Mammary epithelial cell (primary cell): ENCODE measurements around the gene NLGN1.

Source experiments
- EZH2 ChIP-seq: IDR thresholded peaks from 2 replicates; pipeline ENCODE4 v1.6.1; 2012; ENCODE audit warnings: low read length, inconsistent platforms, borderline replicate concordance
- TF ChIP-seq, protein P1 (sequence below), 2 donors: IDR thresholded peaks in 1 of 2; conservative IDR thresholded peaks in 1 of 2; 2 replicates each; pipeline ENCODE4 v1.5.1; 2011 to 2012; ENCODE audit warnings: inconsistent platforms in 2 of 2, low read length in 2 of 2, mild to moderate bottlenecking in 2 of 2, control low read depth in 1 of 2, low read depth in 1 of 2; ENCODE audit not compliant: insufficient read depth in 1 of 2; ENCODE audit errors: extremely low read depth in 1 of 2

DNA sequence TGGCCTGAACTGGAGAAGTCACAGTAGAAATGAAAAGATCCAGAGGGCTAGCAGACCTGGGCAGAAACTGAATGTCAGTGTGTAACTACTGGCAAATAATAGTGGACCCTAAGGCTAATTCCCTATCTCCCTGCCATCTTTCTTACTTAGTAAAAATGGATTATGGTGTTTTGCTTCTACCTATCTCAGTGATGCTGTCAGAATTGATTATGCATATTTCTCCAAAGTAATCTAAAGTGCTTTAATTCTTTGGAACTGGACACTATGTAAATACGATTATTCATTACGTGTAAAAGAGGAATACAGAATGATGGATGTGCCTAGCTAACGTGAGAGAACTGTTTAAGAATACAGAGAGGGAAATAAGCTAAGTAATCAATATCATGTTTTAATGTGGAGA, 651.9 kb downstream of the NLGN1 start:
- TF ChIP-seq, protein P1, sequence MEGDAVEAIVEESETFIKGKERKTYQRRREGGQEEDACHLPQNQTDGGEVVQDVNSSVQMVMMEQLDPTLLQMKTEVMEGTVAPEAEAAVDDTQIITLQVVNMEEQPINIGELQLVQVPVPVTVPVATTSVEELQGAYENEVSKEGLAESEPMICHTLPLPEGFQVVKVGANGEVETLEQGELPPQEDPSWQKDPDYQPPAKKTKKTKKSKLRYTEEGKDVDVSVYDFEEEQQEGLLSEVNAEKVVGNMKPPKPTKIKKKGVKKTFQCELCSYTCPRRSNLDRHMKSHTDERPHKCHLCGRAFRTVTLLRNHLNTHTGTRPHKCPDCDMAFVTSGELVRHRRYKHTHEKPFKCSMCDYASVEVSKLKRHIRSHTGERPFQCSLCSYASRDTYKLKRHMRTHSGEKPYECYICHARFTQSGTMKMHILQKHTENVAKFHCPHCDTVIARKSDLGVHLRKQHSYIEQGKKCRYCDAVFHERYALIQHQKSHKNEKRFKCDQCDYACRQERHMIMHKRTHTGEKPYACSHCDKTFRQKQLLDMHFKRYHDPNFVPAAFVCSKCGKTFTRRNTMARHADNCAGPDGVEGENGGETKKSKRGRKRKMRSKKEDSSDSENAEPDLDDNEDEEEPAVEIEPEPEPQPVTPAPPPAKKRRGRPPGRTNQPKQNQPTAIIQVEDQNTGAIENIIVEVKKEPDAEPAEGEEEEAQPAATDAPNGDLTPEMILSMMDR (conservative IDR thresholded peaks at IDR 0.05 in 1 of 2, IDR thresholded peaks at IDR 0.05 in 1 of 2; ENCODE audit: extremely low read depth in 1 of 2, insufficient read depth in 1 of 2, low read depth in 1 of 2, low read length in 2 of 2): no peak
- TF ChIP-seq EZH2: no peak
